ENCODE results near the gene FN3K.

The FN3K gene

GRCh38 chr17:82729479-82730260 lies 5.7 kb upstream of the FN3K start:
- H3K4me3 ChIP-seq (ENCODE audit: low read depth, low read length), result no peak overlapping the region
- H3K36me3 ChIP-seq, result peaks cover 6% of the 10 kb centered on the region; the same call in 1 of the 2 replicates
- no peaks in the 10 kb centered on the region for H3K27me3 ChIP-seq
- H3K4me1 ChIP-seq, result no peaks in the 10 kb centered on the region
- TF ChIP-seq, protein P1, sequence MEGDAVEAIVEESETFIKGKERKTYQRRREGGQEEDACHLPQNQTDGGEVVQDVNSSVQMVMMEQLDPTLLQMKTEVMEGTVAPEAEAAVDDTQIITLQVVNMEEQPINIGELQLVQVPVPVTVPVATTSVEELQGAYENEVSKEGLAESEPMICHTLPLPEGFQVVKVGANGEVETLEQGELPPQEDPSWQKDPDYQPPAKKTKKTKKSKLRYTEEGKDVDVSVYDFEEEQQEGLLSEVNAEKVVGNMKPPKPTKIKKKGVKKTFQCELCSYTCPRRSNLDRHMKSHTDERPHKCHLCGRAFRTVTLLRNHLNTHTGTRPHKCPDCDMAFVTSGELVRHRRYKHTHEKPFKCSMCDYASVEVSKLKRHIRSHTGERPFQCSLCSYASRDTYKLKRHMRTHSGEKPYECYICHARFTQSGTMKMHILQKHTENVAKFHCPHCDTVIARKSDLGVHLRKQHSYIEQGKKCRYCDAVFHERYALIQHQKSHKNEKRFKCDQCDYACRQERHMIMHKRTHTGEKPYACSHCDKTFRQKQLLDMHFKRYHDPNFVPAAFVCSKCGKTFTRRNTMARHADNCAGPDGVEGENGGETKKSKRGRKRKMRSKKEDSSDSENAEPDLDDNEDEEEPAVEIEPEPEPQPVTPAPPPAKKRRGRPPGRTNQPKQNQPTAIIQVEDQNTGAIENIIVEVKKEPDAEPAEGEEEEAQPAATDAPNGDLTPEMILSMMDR (IDR thresholded peaks at IDR 0.05; ENCODE audit: low read depth, low read length), result no peak
- no peak for DNase-seq
- H3K9me3 ChIP-seq, result no peaks in the 10 kb centered on the region

DNA sequence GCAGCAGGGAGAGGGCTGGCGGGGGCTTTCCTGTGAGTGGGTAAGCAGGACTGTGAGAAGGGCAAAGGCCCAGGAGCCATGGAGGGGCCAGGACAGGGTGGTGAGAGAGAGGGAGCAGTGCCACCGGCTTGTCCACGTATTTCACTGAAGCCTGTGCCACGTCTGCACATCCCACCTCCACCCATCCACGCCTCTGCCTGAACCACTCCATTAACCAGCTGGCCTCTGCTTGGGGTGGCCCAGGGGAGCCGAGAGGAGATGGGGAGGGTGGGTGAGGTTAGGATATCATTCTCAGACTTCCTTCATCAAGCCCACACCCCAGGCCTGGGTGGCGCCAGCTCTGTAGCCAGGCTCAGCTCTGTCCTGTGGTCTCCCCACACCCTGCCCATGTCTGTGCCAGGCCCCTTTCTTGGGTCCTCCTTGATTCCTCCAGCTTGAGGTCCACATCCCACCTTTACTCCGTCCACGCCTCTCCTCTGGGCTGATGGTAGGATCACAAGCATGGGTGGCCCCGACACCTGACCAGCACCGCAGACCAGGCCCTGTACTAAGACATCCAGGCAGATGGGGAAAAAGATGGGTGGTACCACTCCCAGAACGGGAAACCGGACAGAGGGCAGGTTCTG lies 3.2 kb upstream of the FN3K start:
- Histone ChIP-seq H3K36me3 (no peaks in the 10 kb centered on the region), H3K4me3 (ENCODE audit: low read depth, low read length) (no peak overlapping the region), H3K27me3 (no peaks in the 10 kb centered on the region), H3K4me1 (no peaks in the 10 kb centered on the region), H3K9me3 (no peaks in the 10 kb centered on the region)
- no peak for DNase-seq
- TF ChIP-seq, protein P1 (IDR thresholded peaks at IDR 0.05; ENCODE audit: low read depth, low read length), result no peak

GRCh38 chr17:82736511-82737185 lies 1.2 kb downstream of the FN3K start:
- TF ChIP-seq, protein P1 (IDR thresholded peaks at IDR 0.05; ENCODE audit: low read depth, low read length), result no peak
- no peaks in the 10 kb centered on the region for H3K27me3 ChIP-seq
- no peaks in the 10 kb centered on the region for H3K4me1 ChIP-seq
- H3K9me3 ChIP-seq, result no peaks in the 10 kb centered on the region; the same call in 1 of the 2 replicates
- H3K36me3 ChIP-seq, result peaks cover 3% of the 10 kb centered on the region; the same call in 1 of the 2 replicates
- DNase-seq, result no peak
- H3K4me3 ChIP-seq (ENCODE audit: low read depth, low read length), result no peak overlapping the region

- Histone ChIP-seq H3K27me3 (no peaks in the 10 kb centered on the region), H3K4me1 (no peaks in the 10 kb centered on the region), H3K9me3 (no peaks in the 10 kb centered on the region; the same call in 1 of the 2 replicates), H3K4me3 (ENCODE audit: low read depth, low read length) (no peak overlapping the region), H3K36me3 (peaks cover 3% of the 10 kb centered on the region; the same call in 1 of the 2 replicates)
- DNase-seq, result no peak
- TF ChIP-seq, protein P1 (IDR thresholded peaks at IDR 0.05; ENCODE audit: low read depth, low read length), result no peak
Observed at GRCh38 chr17:82737967-82738877, 2.8 kb downstream of the FN3K start.

DNA sequence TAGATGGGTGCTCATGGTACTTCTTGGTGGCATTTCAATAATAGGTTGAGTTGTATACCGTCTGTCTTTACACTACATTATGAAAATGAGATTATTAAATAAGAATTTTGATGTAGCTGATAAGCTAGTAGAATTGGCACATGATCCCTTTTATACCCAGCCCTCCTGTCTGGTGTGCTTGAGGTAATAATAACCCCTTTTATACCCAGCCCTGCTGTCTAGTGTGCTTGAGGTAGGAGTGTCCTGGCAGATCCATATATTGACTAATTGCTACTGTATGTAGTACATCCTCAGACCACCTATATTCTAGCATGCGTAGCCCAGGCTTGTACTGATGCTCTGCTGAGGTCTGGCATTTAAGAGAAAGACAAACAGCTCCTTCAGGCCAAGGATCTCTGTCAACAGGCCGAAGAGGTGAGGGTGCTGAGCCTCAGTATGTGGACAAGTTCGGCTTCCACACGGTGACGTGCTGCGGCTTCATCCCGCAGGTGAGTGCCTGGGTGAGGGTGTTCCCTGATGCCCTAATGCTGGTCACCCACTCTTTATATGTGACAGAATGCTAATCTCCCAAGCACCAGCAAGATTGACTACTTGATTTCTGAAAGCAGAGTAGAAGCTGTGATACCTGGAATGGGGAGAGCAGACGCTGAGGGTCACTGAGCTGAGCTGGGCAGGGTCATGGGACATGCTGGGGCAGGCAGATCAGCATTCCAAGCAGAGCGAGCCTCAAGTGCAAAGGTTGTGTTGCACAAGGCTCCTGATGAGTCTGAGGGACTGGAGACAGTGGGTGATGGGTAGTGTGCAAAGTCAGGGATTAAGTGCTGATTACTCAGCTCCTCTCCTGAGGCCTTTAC lies 5.7 kb downstream of the FN3K start:
- H3K9me3 ChIP-seq, result no peaks in the 10 kb centered on the region; the same call in 1 of the 2 replicates
- no peak for DNase-seq
- H3K4me3 ChIP-seq (ENCODE audit: low read depth, low read length), result no peak overlapping the region
- no peaks in the 10 kb centered on the region for H3K27me3 ChIP-seq
- peaks cover 3% of the 10 kb centered on the region; the same call in 1 of the 2 replicates for H3K36me3 ChIP-seq
- TF ChIP-seq, protein P1 (IDR thresholded peaks at IDR 0.05; ENCODE audit: low read depth, low read length), result no peak
- H3K4me1 ChIP-seq, result no peaks in the 10 kb centered on the region

Data from BE2C (cell line).